K562 (cell line): ENCODE data around the gene NUDT21. TPM values are rescaled to one million over a fixed set of nuclear protein-coding genes. Genes with fewer than 3 reads are reported as not detected.

Experiments used
- BCL6 ChIP-seq: fragments of 250-450 bp; sonication (Bioruptor Pico); IDR thresholded peaks from 2 replicates; pipeline ENCODE4 v1.4.0; 2020
- E2F3 ChIP-seq: fragments of 250-450 bp; sonication (Bioruptor Pico); IDR thresholded peaks from 2 replicates; pipeline ENCODE4 v1.4.0; 2020; ENCODE audit warnings: mild to moderate bottlenecking
- FOXA1 ChIP-seq: fragments of 450-650 bp; IDR thresholded peaks from 2 replicates; pipeline ENCODE4 v1.6.1; 2016; ENCODE audit warnings: mild to moderate bottlenecking, borderline replicate concordance
- IFI16 ChIP-seq: fragments of 250-450 bp; sonication (Bioruptor Pico); IDR thresholded peaks from 2 replicates; pipeline ENCODE4 v2.1.2; 2022; ENCODE audit warnings: mild to moderate bottlenecking, inconsistent platforms
- MCM5 ChIP-seq: fragments of 450-650 bp; IDR thresholded peaks from 2 replicates; pipeline ENCODE4 v1.6.1; 2016; ENCODE audit warnings: low read depth
- MGA ChIP-seq: fragments of 450-650 bp; IDR thresholded peaks from 2 replicates; pipeline ENCODE4 v1.6.1; 2016; ENCODE audit warnings: mild to moderate bottlenecking, moderate library complexity
- PCBP2 ChIP-seq: fragments of 200-400 bp; formaldehyde crosslinking; IDR thresholded peaks from 2 replicates; pipeline ENCODE4 v1.6.1; 2018; ENCODE audit warnings: low read length, low read depth, mild to moderate bottlenecking, moderate library complexity; ENCODE audit not compliant: poor library complexity, severe bottlenecking
- RBBP5 ChIP-seq: fragments of 200-600 bp; sonication (generic); IDR thresholded peaks from 2 replicates; pipeline ENCODE4 v1.6.1; 2012; ENCODE audit warnings: borderline replicate concordance, mild to moderate bottlenecking, low read length, control low read depth, inconsistent platforms; ENCODE audit not compliant: insufficient read depth, poor library complexity, severe bottlenecking
- SIX5 ChIP-seq, 2 experiments: IDR thresholded peaks; 2 replicates each; pipeline ENCODE4 v1.6.1; 2011; ENCODE audit warnings: low read length in 2 of 2, borderline replicate concordance in 1 of 2, low read depth in 1 of 2, mild to moderate bottlenecking in 1 of 2, moderate library complexity in 1 of 2; ENCODE audit not compliant: insufficient read depth in 1 of 2
- polyA plus RNA-seq, 8 experiments: library from polyadenylated mRNA; depleted of rRNA in 4 of 8; stranded (reverse) in 5 of 8; unstranded in 3 of 8; fragments of >200 nt; fragmentation: Nextera tagmentation in 2 of 8; fragmentation: Illumina TruSeq in 1 of 8; extraction: Ambion mirVana in 2 of 8; extraction: Trizol in 1 of 8; gene quantifications; 2 replicates each; pipeline versions ENCODE4 v1.2.1 to v1.2.3, GENCODE V29; 2011 to 2014; ENCODE audit warnings: inconsistent platforms in 1 of 8, missing spikeins in 1 of 8
- total RNA-seq, 7 experiments: library from RNA; depleted of rRNA in 6 of 7; stranded (reverse); fragments of >200 nt in 6 of 7; fragmentation: Illumina TruSeq in 2 of 7; extraction: Trizol in 2 of 7; gene quantifications; 2 replicates each; pipeline versions ENCODE4 v1.2.1 to v1.2.3, GENCODE V29; 2011 to 2021; ENCODE audit warnings: low replicate concordance in 1 of 7

NUDT21 gene
- total and polyA plus RNA-seq, 9 of the 15 experiments (the other 6 are each of a cell fraction or from before 2014, with no cell fraction given), result 62.4 to 218 (median 121) TPM

GRCh38 chr16:56415875-56416274, 35.3 kb downstream of the NUDT21 start (continued):
- TF ChIP-seq MGA, result no peak
- TF ChIP-seq PCBP2, result no peak
- TF ChIP-seq RBBP5, result no peak
- no peak for TF ChIP-seq IFI16 (CRISPR knock-in tag)
- no peak for TF ChIP-seq MCM5
- no peak for TF ChIP-seq SIX5 (IDR thresholded peaks at IDR 0.05; ENCODE audit: borderline replicate concordance in 1 of 2, insufficient read depth in 1 of 2, low read depth in 1 of 2, low read length in 2 of 2)
- no peak for TF ChIP-seq FOXA1
- no peak for TF ChIP-seq E2F3 (CRISPR knock-in tag)
- TF ChIP-seq BCL6 (CRISPR knock-in tag), result no peak
